Aorta (tissue), 5 donors: Measurements from ENCODE around the gene GET3. TPM values are rescaled to one million over a fixed set of nuclear protein-coding genes. Genes with fewer than 3 reads are reported as not detected.

Experiments used
- ATAC-seq: fragments of 200-7000 bp; cut with Tn5 transposase; one replicate; pipeline ENCODE4 v1.9.1; 2022; ENCODE audit warnings: moderate library complexity; ENCODE audit not compliant: low FRiP score
- DNase-seq, 2 donors: peaks; one replicate each; pipeline ENCODE4 v3.0.0-alpha.2; 2020
- H3K27ac ChIP-seq, 2 donors: one replicate each; pipeline ENCODE4 v1.5.1; 2013; ENCODE audit warnings: low read length in 2 of 2, mild to moderate bottlenecking in 2 of 2, moderate library complexity in 2 of 2, control low read depth in 1 of 2, inconsistent platforms in 1 of 2, low read depth in 1 of 2
- H3K27me3 ChIP-seq, 2 donors: one replicate each; pipeline ENCODE4 v1.6.1; 2013; ENCODE audit warnings: control low read depth in 1 of 2, low read length in 1 of 2, mild to moderate bottlenecking in 1 of 2, moderate library complexity in 1 of 2; ENCODE audit not compliant: insufficient read depth in 2 of 2, control insufficient read depth in 1 of 2
- H3K36me3 ChIP-seq, 2 donors: one replicate each; pipeline ENCODE4 v1.6.1; 2013; ENCODE audit warnings: control low read depth in 1 of 2, low read length in 1 of 2, mild to moderate bottlenecking in 1 of 2; ENCODE audit not compliant: insufficient read depth in 2 of 2, control insufficient read depth in 1 of 2
- H3K4me1 ChIP-seq, 2 donors: one replicate each; pipeline ENCODE4 v1.6.1; 2013; ENCODE audit warnings: low read length in 2 of 2, control low read depth in 1 of 2, mild to moderate bottlenecking in 1 of 2, moderate library complexity in 1 of 2; ENCODE audit not compliant: insufficient read depth in 2 of 2, control insufficient read depth in 1 of 2
- H3K4me3 ChIP-seq, 2 donors: one replicate each; pipeline ENCODE4 v1.5.1; 2013; ENCODE audit warnings: low read length in 2 of 2, control low read depth in 1 of 2, mild to moderate bottlenecking in 1 of 2
- H3K9me3 ChIP-seq: one replicate; pipeline ENCODE4 v1.6.1; 2013; ENCODE audit warnings: mild to moderate bottlenecking, low read length; ENCODE audit not compliant: control insufficient read depth
- WGBS, 2 donors: extraction: QIAGEN DNeasy Blood & Tissue Kit; methylation state at CpG; one replicate each; pipeline ENCODE4 v1.1.7; 2013; 5-methylcytosine and 5-hydroxymethylcytosine counted together
- intact Hi-C, 2 donors: fragments of 100-400 bp; cut with DNase I; formaldehyde crosslinking; loops; one replicate each; pipeline versions ENCODE4 v1.14.2 to v1.15.0; 2022
- polyA plus RNA-seq, 2 donors: library from polyadenylated mRNA; stranded (reverse); fragments of 200-250 nt; gene quantifications; one replicate each; pipeline ENCODE4 v1.2.3, GENCODE V29; 2013
- total RNA-seq, 2 donors: library from RNA; stranded (reverse); fragmentation: NEBNext Ultra II Directional; extraction: Animal tissue kit (Norgen Biotek cat#: 25700); gene quantifications; one replicate each; pipeline ENCODE4 v1.2.1, GENCODE V29; 2021
- donor health status: healthy with polysubstance abuse.
- donor health status: Bipolar disorder and iron deficiency.
- donor health status: DM: no; HTN: no; CAD: no.
- donor health status: DM: no; HTN: no; CAD: no.
- donor health status: DM: yes; HTN: yes; CAD: no.

Gene GET3
- total and polyA plus RNA-seq, 4 donors: 35.4 to 70.6 (median 51.7) TPM

DNA sequence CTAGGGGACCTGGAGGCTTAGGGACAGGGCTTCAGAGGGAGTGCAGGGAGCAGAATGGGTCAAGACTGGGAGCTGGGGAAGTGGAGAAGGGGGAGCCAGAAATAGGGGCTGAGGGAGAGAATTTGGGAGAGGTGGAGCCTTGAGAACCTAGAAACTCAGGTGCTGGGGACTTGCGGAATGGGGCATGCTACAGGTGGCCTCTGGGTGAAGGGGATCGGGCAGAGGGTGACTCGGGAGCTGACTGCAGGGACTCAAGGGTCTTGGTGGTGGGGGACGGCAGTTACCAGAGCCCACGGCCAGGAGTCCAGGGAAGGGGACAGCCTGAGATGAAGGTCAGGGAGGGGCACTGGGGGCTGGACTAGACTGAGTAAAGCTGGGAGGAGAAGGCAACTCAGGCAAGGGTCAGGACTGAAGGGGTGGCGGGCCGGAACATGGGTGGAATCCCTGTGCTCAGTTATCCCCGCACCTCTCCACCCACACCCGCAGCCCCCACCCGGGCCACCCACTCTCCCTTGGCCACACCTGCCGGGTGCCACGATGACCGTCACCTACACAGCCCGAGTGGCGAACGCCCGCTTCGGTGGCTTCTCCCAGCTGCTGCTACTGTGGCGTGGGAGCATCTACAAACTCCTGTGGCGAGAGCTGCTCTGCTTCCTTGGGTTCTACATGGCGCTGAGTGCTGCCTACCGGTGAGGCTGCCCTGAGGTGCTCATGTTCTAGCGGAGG is 14.9 kb downstream of the GET3 start:
- ATAC-seq (no peak), DNase-seq (no peak)
- H3K4me3 ChIP-seq: no peak overlapping the region
- H3K36me3 ChIP-seq: peaks cover 3 to 4% of the 10 kb centered on the region in 2 donors
- H3K27me3 ChIP-seq: no peaks in the 10 kb centered on the region
- no peaks in the 10 kb centered on the region for H3K9me3 ChIP-seq
- H3K27ac ChIP-seq: no peak overlapping the region
- 81% methylated on average over 20 to 23 of the region's 23 CpGs for WGBS, 2 donors
- no peaks in the 10 kb centered on the region for H3K4me1 ChIP-seq
- intact Hi-C loops: no loop called here

DNA sequence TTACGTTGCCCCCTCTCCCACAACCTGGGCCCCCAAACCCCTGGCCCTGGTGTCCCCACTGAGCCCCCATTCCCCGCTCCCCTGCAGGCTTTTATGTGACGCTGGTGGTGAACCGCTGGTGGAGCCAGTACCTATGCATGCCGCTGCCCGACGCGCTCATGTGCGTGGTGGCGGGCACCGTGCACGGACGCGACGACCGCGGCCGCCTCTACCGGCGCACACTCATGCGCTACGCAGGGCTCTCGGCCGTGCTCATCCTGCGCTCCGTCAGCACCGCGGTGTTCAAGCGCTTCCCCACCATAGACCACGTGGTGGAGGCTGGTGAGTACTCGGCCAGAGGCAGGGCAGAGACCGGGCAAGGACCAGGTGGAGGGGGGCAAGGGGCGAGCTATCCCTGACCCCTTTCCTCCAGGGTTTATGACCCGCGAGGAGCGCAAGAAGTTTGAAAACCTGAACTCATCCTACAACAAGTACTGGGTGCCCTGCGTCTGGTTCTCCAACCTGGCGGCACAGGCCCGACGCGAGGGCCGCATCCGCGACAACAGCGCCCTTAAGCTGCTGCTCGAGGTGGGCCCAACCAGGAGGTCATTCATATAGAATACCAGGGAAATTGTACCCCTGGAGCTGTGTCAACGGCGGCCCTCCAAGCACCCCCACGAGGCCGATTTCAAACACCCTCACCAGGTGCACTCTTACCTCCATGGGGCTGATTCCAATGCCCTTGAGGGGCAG is 17.3 kb downstream of the GET3 start:
- ATAC-seq (no peak), DNase-seq (no peak)
- Histone ChIP-seq H3K27me3 (no peaks in the 10 kb centered on the region), H3K36me3 (no peaks in the 10 kb centered on the region), H3K9me3 (no peaks in the 10 kb centered on the region), H3K4me3 (no peak overlapping the region), H3K27ac (no peak overlapping the region), H3K4me1 (no peaks in the 10 kb centered on the region)
- 67 to 68% methylated on average over 49 to 50 of the region's 50 CpGs for WGBS, 2 donors
- intact Hi-C loops: no loop called here

DNA sequence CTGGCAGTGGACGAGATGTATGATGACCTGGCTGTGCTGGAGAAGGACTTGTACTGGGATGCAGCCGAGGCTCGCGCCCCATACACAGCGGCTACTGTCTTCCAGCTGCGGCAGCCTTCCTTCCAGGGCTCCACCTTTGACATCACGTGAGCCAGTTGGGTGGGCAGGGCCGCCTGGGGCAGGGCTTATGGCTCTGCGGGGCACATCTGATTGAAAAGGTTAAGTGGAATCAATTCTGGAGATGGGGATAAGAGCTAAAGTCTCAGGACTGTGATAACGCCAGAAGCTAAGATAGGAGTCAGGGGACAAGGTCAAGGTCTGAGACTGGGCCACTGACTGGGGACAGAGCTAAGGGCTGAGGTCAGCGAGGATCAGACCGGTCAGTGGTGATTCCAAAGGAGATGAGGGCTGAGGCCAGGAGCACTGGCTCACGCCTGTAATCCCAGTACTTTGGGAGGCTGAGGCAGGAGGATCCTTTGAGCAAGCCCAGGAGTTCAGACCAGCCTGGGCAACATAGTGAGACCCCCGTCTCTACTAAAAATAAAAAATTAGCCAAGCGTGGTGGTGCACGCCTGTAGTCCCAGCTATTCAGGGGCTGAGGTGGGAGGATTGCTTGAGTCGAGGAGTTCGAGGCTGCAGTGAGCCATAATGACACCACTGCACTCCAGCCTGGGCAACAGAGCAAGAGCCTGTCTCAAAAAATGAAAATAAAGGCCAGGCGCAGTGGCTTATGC is 19.0 kb downstream of the GET3 start:
- no peaks in the 10 kb centered on the region for H3K27me3 ChIP-seq
- no peaks in the 10 kb centered on the region for H3K4me1 ChIP-seq
- ATAC-seq (no peak), DNase-seq (no peak)
- 88% methylated on average over 19 of the region's 19 CpGs for WGBS, 2 donors
- H3K9me3 ChIP-seq: no peaks in the 10 kb centered on the region
- H3K27ac ChIP-seq: no peak overlapping the region
- intact Hi-C loops: no loop called here
- H3K4me3 ChIP-seq: no peak overlapping the region
- H3K36me3 ChIP-seq: no peaks in the 10 kb centered on the region

DNA sequence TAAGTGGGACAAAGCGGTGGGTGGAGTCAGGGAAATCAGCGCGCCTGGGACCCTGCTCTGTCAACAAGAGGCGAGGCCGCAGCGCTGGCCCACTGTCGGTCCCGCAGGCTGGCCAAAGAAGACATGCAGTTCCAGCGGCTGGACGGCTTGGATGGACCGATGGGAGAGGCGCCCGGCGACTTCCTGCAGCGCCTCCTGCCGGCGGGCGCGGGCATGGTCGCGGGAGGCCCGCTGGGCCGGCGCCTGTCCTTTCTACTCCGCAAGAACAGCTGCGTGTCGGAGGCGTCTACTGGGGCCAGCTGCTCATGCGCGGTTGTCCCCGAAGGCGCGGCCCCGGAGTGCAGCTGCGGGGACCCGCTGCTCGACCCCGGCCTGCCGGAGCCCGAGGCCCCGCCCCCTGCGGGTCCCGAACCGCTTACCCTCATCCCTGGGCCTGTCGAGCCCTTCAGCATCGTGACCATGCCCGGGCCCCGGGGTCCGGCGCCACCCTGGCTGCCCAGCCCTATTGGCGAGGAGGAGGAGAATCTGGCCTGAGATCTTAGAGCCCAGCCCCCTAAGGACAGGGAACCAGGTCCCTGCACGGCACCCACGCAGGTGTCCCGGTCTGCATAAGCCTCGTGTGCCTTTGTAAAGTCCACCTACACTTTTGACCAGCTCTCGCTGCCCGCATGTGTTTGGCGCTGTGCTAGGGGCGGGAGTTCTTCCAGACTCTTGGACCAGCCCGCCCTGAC is 20.4 kb downstream of the GET3 start:
- 3% methylated on average over 50 to 60 of the region's 60 CpGs for WGBS, 2 donors
- H3K27me3 ChIP-seq: no peaks in the 10 kb centered on the region
- no peaks in the 10 kb centered on the region for H3K9me3 ChIP-seq
- DNase-seq (peak; percentile 83 to 91), ATAC-seq (peak; percentile 84)
- intact Hi-C loops: no loop called here
- H3K36me3 ChIP-seq: no peaks in the 10 kb centered on the region
- H3K4me1 ChIP-seq: no peaks in the 10 kb centered on the region
- H3K27ac ChIP-seq: no peak overlapping the region
- no peak overlapping the region for H3K4me3 ChIP-seq

DNA sequence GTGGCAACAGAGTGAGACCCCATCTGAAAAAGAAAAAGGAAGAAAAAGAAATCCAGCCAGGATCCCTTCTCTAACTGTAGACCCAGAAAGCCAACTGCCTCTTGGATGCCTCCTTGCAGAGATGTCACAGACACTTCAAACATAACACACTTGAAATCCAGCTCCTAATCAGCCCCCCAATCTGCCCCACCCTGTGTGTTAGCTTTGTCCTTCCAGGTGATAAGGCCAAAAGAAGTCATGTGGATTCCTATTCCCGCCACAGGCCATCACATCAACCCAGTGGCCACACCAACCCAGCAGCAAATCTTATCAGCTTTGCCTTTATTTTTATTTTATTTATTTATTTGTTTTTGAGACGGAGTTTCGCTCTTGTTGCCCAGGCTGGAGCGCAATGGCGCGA is 22.4 kb downstream of the GET3 start:
- H3K27ac ChIP-seq: no peak overlapping the region
- no peak for DNase-seq
- H3K4me1 ChIP-seq: no peaks in the 10 kb centered on the region
- no peak for ATAC-seq
- intact Hi-C loops: loop anchor here (1.0 to 5.0 kb wide), 3 partner anchors 38 to 88 kb away; partner anchors contain the start of genes PRDX2 (in 1 of the 2) and THSD8 (in 1 of the 2)
- H3K36me3 ChIP-seq: peaks cover 0 to 2% of the 10 kb centered on the region in 2 donors
- 84 to 92% methylated on average over 6 of the region's 6 CpGs for WGBS, 2 donors
- no peaks in the 10 kb centered on the region for H3K9me3 ChIP-seq
- no peaks in the 10 kb centered on the region for H3K27me3 ChIP-seq
- no peak overlapping the region for H3K4me3 ChIP-seq

DNA sequence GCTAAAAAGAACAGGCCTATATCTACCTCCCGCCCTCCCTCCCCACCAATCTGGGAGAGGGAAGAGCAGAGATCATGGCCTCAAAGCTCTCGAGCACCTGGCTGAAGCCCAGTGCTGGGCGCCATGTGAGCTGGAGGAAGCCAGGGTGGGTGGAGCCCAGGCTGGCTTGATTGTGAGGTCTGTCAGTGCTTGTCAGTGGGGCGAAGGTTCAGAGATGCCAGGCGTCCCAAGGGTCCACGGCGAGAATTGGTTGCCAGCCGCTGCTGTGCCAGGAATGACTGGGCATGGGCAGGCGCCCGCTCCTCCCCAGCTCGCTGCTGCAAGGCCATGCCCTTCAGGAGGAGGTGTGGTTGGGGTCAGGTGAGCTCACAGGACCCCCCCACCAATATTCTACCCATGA is 25.8 kb downstream of the GET3 start:
- intact Hi-C loops: loop anchor here (5.0 kb wide), 2 partner anchors 34 to 39 kb away; partner anchors contain the start of genes PRDX2 (in 1 of the 2) and THSD8 (in 1 of the 2)
- Histone ChIP-seq H3K4me1 (no peaks in the 10 kb centered on the region), H3K27ac (no peak overlapping the region), H3K4me3 (no peak overlapping the region), H3K36me3 (peaks cover 0 to 2% of the 10 kb centered on the region in 2 donors), H3K27me3 (no peaks in the 10 kb centered on the region), H3K9me3 (no peaks in the 10 kb centered on the region)
- DNase-seq (no peak), ATAC-seq (no peak)
- 73 to 86% methylated on average over 11 of the region's 11 CpGs for WGBS, 2 donors

DNA sequence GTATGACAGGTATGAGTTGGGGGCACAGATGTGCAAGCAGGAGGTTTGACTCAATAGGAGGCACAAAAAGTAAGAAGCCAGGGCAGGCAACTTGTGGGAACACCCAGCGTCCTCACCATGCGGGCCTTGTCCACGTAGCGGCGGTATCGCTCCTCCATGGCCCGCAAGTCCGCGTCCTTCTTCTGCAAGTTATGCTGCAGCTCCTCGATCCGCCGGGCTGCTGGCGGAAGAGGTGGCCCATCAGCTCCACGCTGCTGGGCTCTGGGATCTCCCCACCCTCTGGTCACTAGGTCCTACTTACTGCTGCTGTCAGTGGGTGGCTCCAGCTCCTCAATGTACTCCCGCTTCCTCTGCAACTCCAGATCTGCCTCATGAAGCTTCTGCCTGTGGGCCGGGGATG is 27.4 kb downstream of the GET3 start:
- DNase-seq (no peak), ATAC-seq (no peak)
- peaks cover 0 to 2% of the 10 kb centered on the region in 2 donors for H3K36me3 ChIP-seq
- no peak overlapping the region for H3K27ac ChIP-seq
- H3K27me3 ChIP-seq: no peaks in the 10 kb centered on the region
- H3K9me3 ChIP-seq: no peaks in the 10 kb centered on the region
- intact Hi-C loops: loop anchor here (2.0 to 5.0 kb wide), 3 partner anchors 33 to 82 kb away; partner anchors contain the start of genes PRDX2 (in 1 of the 2) and THSD8 (in 1 of the 2)
- H3K4me1 ChIP-seq: no peaks in the 10 kb centered on the region
- no peak overlapping the region for H3K4me3 ChIP-seq
- 96 to 97% methylated on average over 16 of the region's 16 CpGs for WGBS, 2 donors

DNA sequence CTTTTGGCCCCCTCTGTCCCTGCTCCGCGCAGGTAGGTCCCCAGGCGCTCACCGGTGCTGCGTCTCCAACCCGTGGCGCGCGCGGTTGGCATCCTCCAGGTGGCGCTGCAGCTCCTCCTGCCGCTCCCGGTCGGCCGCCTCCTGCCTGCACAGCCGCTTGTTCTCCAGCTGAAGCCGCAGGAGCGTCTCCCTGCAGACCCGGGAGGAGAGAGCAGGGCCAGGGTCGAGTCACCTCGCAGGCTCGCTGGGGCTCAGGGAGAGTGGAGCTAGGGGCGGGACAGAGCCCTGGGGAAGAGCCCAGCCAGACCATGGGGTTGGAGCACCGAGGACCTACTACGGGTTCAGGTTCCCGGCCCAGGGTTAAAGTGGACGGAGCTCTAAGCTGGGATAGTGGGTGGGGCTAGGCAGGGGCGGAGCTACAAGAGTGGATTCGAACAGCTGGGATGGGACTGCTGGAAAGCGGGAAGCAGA is 28.8 kb downstream of the GET3 start:
- Histone ChIP-seq H3K27ac (no peak overlapping the region), H3K27me3 (no peaks in the 10 kb centered on the region), H3K4me1 (no peaks in the 10 kb centered on the region), H3K4me3 (no peak overlapping the region), H3K9me3 (no peaks in the 10 kb centered on the region), H3K36me3 (peaks cover 0 to 2% of the 10 kb centered on the region in 2 donors)
- DNase-seq (peak; percentile 85 to 92), ATAC-seq (peak; percentile 84)
- WGBS, 2 donors: 35 to 63% methylated on average over 30 of the region's 30 CpGs
- intact Hi-C loops: no loop called here
